ENCODE results near the gene ZNF565. TPM values are rescaled to one million over a fixed set of nuclear protein-coding genes. Genes with fewer than 3 reads are reported as not detected.

ZNF565 gene
- total RNA-seq: 1 to 10 TPM; 2.1 to 2.5 TPM
- polyA plus RNA-seq: 6.4 TPM

DNA sequence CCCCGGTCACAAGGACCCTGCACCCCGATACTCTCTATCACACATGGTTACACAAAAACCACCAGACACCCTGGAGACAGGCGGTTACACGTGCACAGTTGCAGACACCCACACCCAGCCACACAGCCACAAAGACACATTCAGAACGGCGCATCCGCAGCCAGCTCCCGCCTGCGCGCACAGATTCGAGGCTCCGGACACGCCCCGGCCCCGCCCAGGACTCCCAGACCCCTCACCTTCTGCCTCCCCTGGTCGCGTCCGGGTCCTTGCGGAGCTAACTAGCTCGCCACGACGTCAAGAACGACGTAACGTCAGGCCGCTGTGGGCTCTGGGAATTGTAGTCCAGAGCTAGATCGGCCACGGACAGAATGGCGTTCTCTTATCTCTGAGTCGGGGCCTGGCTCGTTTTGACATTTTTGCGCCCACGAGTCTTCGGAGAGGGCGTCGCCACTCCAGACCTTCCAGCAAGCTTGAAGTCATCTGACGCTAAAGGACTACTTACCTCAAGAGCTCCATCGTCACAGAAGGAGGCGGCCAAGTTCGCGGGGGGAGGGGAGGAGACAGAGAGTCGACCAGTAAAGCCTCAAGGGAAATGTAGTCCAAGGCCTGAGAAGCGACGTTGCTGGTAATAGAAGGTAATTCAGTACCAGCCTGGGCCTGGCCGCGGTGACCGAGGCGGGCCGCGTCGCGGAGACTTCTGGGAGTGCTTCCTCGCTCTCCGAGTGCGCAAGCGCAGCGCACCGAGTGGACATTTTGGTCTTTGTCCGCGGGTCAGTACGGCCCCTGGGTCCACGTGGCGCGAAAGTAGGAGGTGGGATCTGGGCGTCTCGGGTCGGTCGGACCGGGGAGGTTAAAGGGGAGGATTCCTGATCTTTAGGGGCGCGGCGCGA lies at the start of gene ZNF565, which contains the start of gene ZNF146:
TSS of gene ZNF565 (minus strand) at position 280 of the 890 bp plus-strand sequence. CDS start 12,680 bp downstream, outside the sequence.
TSS of gene ZNF146 (plus strand) at position 721 of the 890 bp plus-strand sequence. CDS start 21,335 bp downstream, outside the sequence.
- Histone ChIP-seq H3K27me3 (ENCODE audit: insufficient read depth, low read length, poor library complexity, severe bottlenecking) (no peaks in the 10 kb centered on the region), H3K9me3 (ENCODE audit: low read length) (no peaks in the 10 kb centered on the region), H3K27ac (ENCODE audit: low read depth, low read length) (peak within 1 kb of the TSS; percentile 95), H3K4me1 (ENCODE audit: insufficient read depth, low read length) (peaks cover 22% of the 10 kb centered on the region), H3K4me3 (ENCODE audit: low read length) (peak within 1 kb of the TSS; percentile 96), H3K36me3 (ENCODE audit: insufficient read depth, low read length) (no peaks in the 10 kb centered on the region)
- no peak within 1 kb of the TSS for H3K4me3 Mint-ChIP-seq
- peaks cover 3 to 11% (median 5%) of the 10 kb centered on the region in 3 donors for H3K36me3 Mint-ChIP-seq
- ChIA-PET POLR2A (interaction anchor here (0.5 to 2.3 kb wide), 13 partner anchors 52 to 1255 kb away, joined by 3 to 21 read pairs (median 5); partner anchors contain the start of genes CAPNS1, POLR2I, TBCB and THAP8), CTCF (interaction anchor here (0.8 to 1.8 kb wide), 2 partner anchors 87 to 313 kb away, joined by 3 to 6 read pairs; partner anchors contain the start of gene ZNF260)
- H3K27ac Mint-ChIP-seq: peak within 1 kb of the TSS in 1 of 8 donors; percentile 86
- peak; percentile 93 to 97 (median 95) for DNase-seq
- H3K4me1 Mint-ChIP-seq: peaks cover 23 to 36% (median 30%) of the 10 kb centered on the region in 3 donors
- no peaks in the 10 kb centered on the region for H3K9me3 Mint-ChIP-seq
- H3K27me3 Mint-ChIP-seq: no peaks in the 10 kb centered on the region

- H3K27ac Mint-ChIP-seq: no peak overlapping the region
- no peak overlapping the region for H3K4me3 Mint-ChIP-seq
- H3K4me1 ChIP-seq (ENCODE audit: insufficient read depth, low read length): no peaks in the 10 kb centered on the region
- H3K4me3 ChIP-seq (ENCODE audit: low read length): no peak overlapping the region
- H3K36me3 ChIP-seq (ENCODE audit: insufficient read depth, low read length): no peaks in the 10 kb centered on the region
- no peaks in the 10 kb centered on the region for H3K4me1 Mint-ChIP-seq
- no peak overlapping the region for H3K27ac ChIP-seq (ENCODE audit: low read depth, low read length)
- peaks cover 0 to 50% (median 28%) of the 10 kb centered on the region in 5 donors for H3K9me3 Mint-ChIP-seq
- POLR2A ChIA-PET: no interaction called here
- H3K27me3 ChIP-seq (ENCODE audit: insufficient read depth, low read length, poor library complexity, severe bottlenecking): no peaks in the 10 kb centered on the region
- DNase-seq: no peak
- peaks cover 5 to 7% of the 10 kb centered on the region in 2 donors for H3K27me3 Mint-ChIP-seq
- peaks cover 0 to 25% (median 1%) of the 10 kb centered on the region in 3 donors for H3K36me3 Mint-ChIP-seq
- H3K9me3 ChIP-seq (ENCODE audit: low read length): no peaks in the 10 kb centered on the region
- CTCF ChIA-PET: no interaction called here
Measured at GRCh38 chr19:36259211-36259610, 44.7 kb upstream of the ZNF565 start.

GRCh38 chr19:36258028-36258875 lies 43.8 kb upstream of the ZNF565 start:
- ChIA-PET CTCF (no interaction called here), POLR2A (no interaction called here)
- no peak overlapping the region for H3K27ac Mint-ChIP-seq
- no peaks in the 10 kb centered on the region for H3K27me3 ChIP-seq (ENCODE audit: insufficient read depth, low read length, poor library complexity, severe bottlenecking)
- DNase-seq: no peak
- H3K36me3 ChIP-seq (ENCODE audit: insufficient read depth, low read length): no peaks in the 10 kb centered on the region
- H3K9me3 Mint-ChIP-seq: peaks cover 0 to 47% (median 27%) of the 10 kb centered on the region in 5 donors
- H3K27me3 Mint-ChIP-seq: peaks cover 5 to 6% of the 10 kb centered on the region in 2 donors
- no peaks in the 10 kb centered on the region for H3K9me3 ChIP-seq (ENCODE audit: low read length)
- no peak overlapping the region for H3K4me3 ChIP-seq (ENCODE audit: low read length)
- no peak overlapping the region for H3K27ac ChIP-seq (ENCODE audit: low read depth, low read length)
- H3K4me1 Mint-ChIP-seq: no peaks in the 10 kb centered on the region
- H3K36me3 Mint-ChIP-seq: peaks cover 0 to 17% (median 1%) of the 10 kb centered on the region in 3 donors
- no peak overlapping the region for H3K4me3 Mint-ChIP-seq
- H3K4me1 ChIP-seq (ENCODE audit: insufficient read depth, low read length): no peaks in the 10 kb centered on the region

DNA sequence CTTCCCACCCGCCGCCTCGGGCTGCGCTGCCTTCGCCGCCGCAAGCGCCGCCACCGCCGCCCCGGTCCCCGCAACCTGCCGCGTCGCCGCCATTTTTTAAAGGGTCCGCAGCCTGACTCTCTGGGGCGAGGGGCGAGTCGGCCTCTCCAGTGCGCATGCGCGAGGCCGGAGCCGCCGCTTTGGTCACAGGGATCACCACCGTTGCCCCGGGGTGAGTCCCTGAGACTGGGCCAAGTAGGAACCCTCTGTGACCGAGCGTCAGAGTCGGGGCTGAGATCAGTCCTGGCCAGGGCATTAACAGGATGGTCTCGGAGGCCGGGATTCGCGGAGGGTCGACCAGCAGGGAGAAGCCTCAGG lies 43.0 kb upstream of the ZNF565 start:
- ChIA-PET CTCF (no interaction called here), POLR2A (no interaction called here)
- no peaks in the 10 kb centered on the region for H3K9me3 ChIP-seq (ENCODE audit: low read length)
- H3K4me3 ChIP-seq (ENCODE audit: low read length): no peak overlapping the region
- no peaks in the 10 kb centered on the region for H3K4me1 ChIP-seq (ENCODE audit: insufficient read depth, low read length)
- Mint-ChIP-seq H3K27me3 (peaks cover 4 to 5% of the 10 kb centered on the region in 2 donors), H3K36me3 (peaks cover 0 to 15% (median 1%) of the 10 kb centered on the region in 3 donors), H3K4me3 (no peak overlapping the region), H3K9me3 (peaks cover 0 to 43% (median 25%) of the 10 kb centered on the region in 5 donors), H3K27ac (no peak overlapping the region), H3K4me1 (no peaks in the 10 kb centered on the region)
- H3K27me3 ChIP-seq (ENCODE audit: insufficient read depth, low read length, poor library complexity, severe bottlenecking): no peaks in the 10 kb centered on the region
- H3K36me3 ChIP-seq (ENCODE audit: insufficient read depth, low read length): no peaks in the 10 kb centered on the region
- no peak for DNase-seq
- no peak overlapping the region for H3K27ac ChIP-seq (ENCODE audit: low read depth, low read length)

DNA sequence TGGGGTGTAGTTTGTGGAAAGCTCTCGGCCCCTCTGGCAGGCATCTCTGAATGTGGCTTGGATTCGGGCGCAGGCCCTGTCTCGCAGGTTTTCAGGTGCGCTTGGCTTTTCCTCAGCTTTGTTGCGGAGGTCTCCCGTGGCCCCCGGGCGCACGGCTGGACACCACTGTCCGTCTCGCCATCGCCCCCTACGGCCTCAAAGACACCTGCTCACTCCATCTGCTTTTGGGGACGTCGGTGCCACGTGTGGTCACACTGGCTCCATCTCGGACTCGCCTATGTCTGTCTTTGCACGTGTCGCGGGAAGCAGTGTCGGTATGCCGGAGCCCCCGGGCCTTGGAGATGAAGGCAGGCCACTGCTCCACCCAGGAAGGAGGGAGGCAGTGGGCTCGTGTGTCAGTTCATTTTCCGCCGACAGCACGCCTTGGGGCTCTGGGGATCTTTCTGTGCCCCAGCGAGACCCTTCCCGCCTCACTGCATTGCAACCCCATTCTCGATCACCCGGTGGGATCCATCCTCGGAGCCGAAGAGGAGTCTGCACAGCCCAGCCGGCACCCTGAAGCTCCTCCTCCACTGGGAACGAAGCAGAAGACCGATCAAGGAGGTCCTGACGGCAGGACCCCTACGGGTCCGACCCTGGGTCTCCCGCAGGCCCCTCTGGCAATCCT lies 42.5 kb upstream of the ZNF565 start:
- Mint-ChIP-seq H3K36me3 (peaks cover 0 to 15% (median 1%) of the 10 kb centered on the region in 3 donors), H3K9me3 (peaks cover 0 to 44% (median 25%) of the 10 kb centered on the region in 5 donors), H3K4me3 (no peak overlapping the region), H3K4me1 (no peaks in the 10 kb centered on the region), H3K27ac (no peak overlapping the region), H3K27me3 (peaks cover 2 to 5% of the 10 kb centered on the region in 2 donors)
- Histone ChIP-seq H3K4me1 (ENCODE audit: insufficient read depth, low read length) (no peaks in the 10 kb centered on the region), H3K4me3 (ENCODE audit: low read length) (no peak overlapping the region), H3K27ac (ENCODE audit: low read depth, low read length) (no peak overlapping the region), H3K9me3 (ENCODE audit: low read length) (no peaks in the 10 kb centered on the region), H3K27me3 (ENCODE audit: insufficient read depth, low read length, poor library complexity, severe bottlenecking) (no peaks in the 10 kb centered on the region), H3K36me3 (ENCODE audit: insufficient read depth, low read length) (no peaks in the 10 kb centered on the region)
- ChIA-PET POLR2A (no interaction called here), CTCF (no interaction called here)
- no peak for DNase-seq

GRCh38 chr19:36256064-36256463 lies 41.6 kb upstream of the ZNF565 start:
- Histone ChIP-seq H3K4me3 (ENCODE audit: low read length) (no peak overlapping the region), H3K9me3 (ENCODE audit: low read length) (no peaks in the 10 kb centered on the region), H3K27ac (ENCODE audit: low read depth, low read length) (no peak overlapping the region), H3K36me3 (ENCODE audit: insufficient read depth, low read length) (no peaks in the 10 kb centered on the region), H3K4me1 (ENCODE audit: insufficient read depth, low read length) (no peaks in the 10 kb centered on the region), H3K27me3 (ENCODE audit: insufficient read depth, low read length, poor library complexity, severe bottlenecking) (no peaks in the 10 kb centered on the region)
- Mint-ChIP-seq H3K27me3 (peaks cover 2 to 5% of the 10 kb centered on the region in 2 donors), H3K36me3 (peaks cover 0 to 21% (median 1%) of the 10 kb centered on the region in 3 donors), H3K4me3 (no peak overlapping the region), H3K9me3 (peaks cover 0 to 53% (median 30%) of the 10 kb centered on the region in 5 donors), H3K4me1 (no peaks in the 10 kb centered on the region), H3K27ac (no peak overlapping the region)
- ChIA-PET CTCF (no interaction called here), POLR2A (no interaction called here)
- DNase-seq: no peak

GRCh38 chr19:36255316-36255715 lies 40.9 kb upstream of the ZNF565 start:
- ChIA-PET CTCF (no interaction called here), POLR2A (no interaction called here)
- H3K36me3 Mint-ChIP-seq: peaks cover 0 to 21% (median 1%) of the 10 kb centered on the region in 3 donors
- H3K27ac Mint-ChIP-seq: no peak overlapping the region
- H3K4me1 Mint-ChIP-seq: no peaks in the 10 kb centered on the region
- no peaks in the 10 kb centered on the region for H3K36me3 ChIP-seq (ENCODE audit: insufficient read depth, low read length)
- no peak overlapping the region for H3K27ac ChIP-seq (ENCODE audit: low read depth, low read length)
- H3K27me3 ChIP-seq (ENCODE audit: insufficient read depth, low read length, poor library complexity, severe bottlenecking): no peaks in the 10 kb centered on the region
- DNase-seq: no peak
- H3K4me3 ChIP-seq (ENCODE audit: low read length): no peak overlapping the region
- no peak overlapping the region for H3K4me3 Mint-ChIP-seq
- H3K9me3 ChIP-seq (ENCODE audit: low read length): no peaks in the 10 kb centered on the region
- no peaks in the 10 kb centered on the region for H3K4me1 ChIP-seq (ENCODE audit: insufficient read depth, low read length)
- peaks cover 2 to 5% of the 10 kb centered on the region in 2 donors for H3K27me3 Mint-ChIP-seq
- peaks cover 0 to 57% (median 33%) of the 10 kb centered on the region in 5 donors for H3K9me3 Mint-ChIP-seq

Data from CD8-positive, alpha-beta memory T cell (primary cell).